Hepatocyte (in vitro differentiated cells): Measurements from ENCODE around the gene SYCN.

Experiments used
- CTCF ChIP-seq: fragments of 200-600 bp; sonication (generic); IDR thresholded peaks from 2 replicates; pipeline ENCODE4 v1.5.1; 2016; ENCODE audit warnings: antibody characterized with exemption, mild to moderate bottlenecking; ENCODE audit not compliant: poor library complexity
- EZH2 ChIP-seq: fragments of 200-600 bp; sonication (generic); IDR thresholded peaks from 2 replicates; pipeline ENCODE4 v1.6.1; 2016; ENCODE audit warnings: antibody characterized with exemption, mild to moderate bottlenecking, borderline replicate concordance
- EZH2phosphoT487 ChIP-seq: fragments of 200-600 bp; sonication (generic); IDR thresholded peaks from one replicate; pipeline ENCODE4 v1.6.1; 2018; ENCODE audit warnings: antibody characterized with exemption, mild to moderate bottlenecking, low read depth, moderate library complexity; ENCODE audit not compliant: unreplicated experiment, severe bottlenecking

GRCh38 chr19:39179754-39180153 is 24.3 kb downstream of the SYCN start:
- TF ChIP-seq CTCF = no peak
- TF ChIP-seq EZH2 = no peak
- TF ChIP-seq EZH2phosphoT487 = no peak
